HCT116 (cell line): Measurements from ENCODE around the gene DNAJC18. TPM values are rescaled to one million over a fixed set of nuclear protein-coding genes. Genes with fewer than 3 reads are reported as not detected.

ENCODE experiments used
- ATAC-seq: fragments of 200-7000 bp; cut with Tn5 transposase; 2 replicates; pipeline ENCODE4 v1.9.1; 2020; ENCODE audit warnings: mild to moderate bottlenecking, moderate library complexity
- BruUV-seq: library from RNA; stranded (reverse); fragments of 400-500 nt; replicated peaks from 2 replicates; lab custom pipeline; 2021; lab: Mats Ljungman, UMichigan
- CTCF ChIA-PET: fragments of 300-600 bp; sonication (Branson Sonifier 250); formaldehyde crosslinking; loops from one replicate; lab custom pipeline; 2021; ENCODE audit warnings: antibody characterized with exemption; lab: Charles Lee
- POLR2A ChIA-PET: fragments of 300-600, 350-600 bp; sonication (Branson Sonifier 250); formaldehyde crosslinking; loops from one replicate; lab custom pipeline; 2021; ENCODE audit warnings: antibody characterized with exemption; lab: Charles Lee
- RAD21 ChIA-PET, 2 experiments: fragments of 300-600 bp; sonication (Branson Sonifier 250); formaldehyde crosslinking; loops; one replicate each; lab custom pipeline; 2023; ENCODE audit warnings: low total read pairs in 2 of 2; ENCODE audit not compliant: uncharacterized antibody in 2 of 2, unreplicated experiment in 2 of 2, low non-redundant PET in 1 of 2; lab: Charles Lee
- DNase-seq: peaks from one replicate; pipeline ENCODE4 v3.0.0-alpha.2; 2010; ENCODE audit warnings: low read depth, low spot score
- H2AFZ ChIP-seq: fragments of 200-600 bp; shearing (Covaris generic), sonication (generic); 2 replicates; pipeline ENCODE4 v1.6.1; 2017; ENCODE audit warnings: low read depth, mixed run types, mixed read lengths, antibody characterized with exemption, low read length; ENCODE audit not compliant: poor library complexity, severe bottlenecking
- H3K27ac ChIP-seq: 2 replicates; pipeline ENCODE4 v1.5.1; 2012; ENCODE audit warnings: low read depth, low read length
- H3K27me3 ChIP-seq: fragments of 200-600 bp; sonication (generic); 2 replicates; pipeline ENCODE4 v1.6.1; 2016; ENCODE audit warnings: mixed run types, low read length, mixed read lengths; ENCODE audit not compliant: insufficient read depth
- H3K36me3 ChIP-seq, 2 experiments: fragments of 200-500 bp in 1 of 2; fragments of 200-600 bp in 1 of 2; sonication (Bioruptor generic) in 1 of 2; sonication (generic) in 1 of 2; 2 replicates each; pipeline versions ENCODE4 v1.5.1 to v1.6.1; 2014 to 2016; ENCODE audit warnings: low read length in 2 of 2, inconsistent platforms in 1 of 2, mixed read lengths in 1 of 2, mixed run types in 1 of 2; ENCODE audit not compliant: insufficient read depth in 2 of 2, control insufficient read depth in 1 of 2
- H3K4me1 ChIP-seq, 2 experiments: fragments of 200-600 bp in 1 of 2; sonication (generic) in 1 of 2; 2 replicates each; pipeline versions ENCODE4 v1.5.1 to v1.6.1; 2012 to 2017; ENCODE audit warnings: low read length in 2 of 2, inconsistent platforms in 1 of 2, mild to moderate bottlenecking in 1 of 2, mixed read lengths in 1 of 2, mixed run types in 1 of 2, moderate library complexity in 1 of 2; ENCODE audit not compliant: insufficient read depth in 2 of 2, control insufficient read depth in 1 of 2
- H3K4me2 ChIP-seq: fragments of 200-600 bp; sonication (generic); 2 replicates; pipeline ENCODE4 v1.6.1; 2017; ENCODE audit warnings: mixed run types, low read length, mixed read lengths
- H3K4me3 ChIP-seq, 2 experiments: fragments of 200-600 bp in 1 of 2; sonication (generic) in 1 of 2; replicated peaks in 1 of 2; 2 replicates each; pipeline ENCODE4 v1.5.1; 2011 to 2016; ENCODE audit warnings: low read length in 2 of 2, control low read depth in 1 of 2, low read depth in 1 of 2, mild to moderate bottlenecking in 1 of 2, mixed read lengths in 1 of 2, mixed run types in 1 of 2
- H3K79me2 ChIP-seq: fragments of 200-600 bp; sonication (generic); 2 replicates; pipeline ENCODE4 v1.6.1; 2017; ENCODE audit warnings: mild to moderate bottlenecking, mixed run types, low read length, moderate library complexity, mixed read lengths; ENCODE audit not compliant: insufficient read depth
- H3K9ac ChIP-seq: fragments of 200-600 bp; sonication (generic); 2 replicates; pipeline ENCODE4 v1.6.1; 2016; ENCODE audit warnings: low read length, mixed read lengths
- H3K9me2 ChIP-seq: fragments of 200-600 bp; sonication (generic), shearing (Covaris generic); 2 replicates; pipeline ENCODE4 v1.6.1; 2017; ENCODE audit warnings: mixed run types, mild to moderate bottlenecking, moderate library complexity; ENCODE audit not compliant: insufficient read depth
- H3K9me3 ChIP-seq, 2 experiments: fragments of 200-500 bp in 1 of 2; fragments of 200-600 bp in 1 of 2; sonication (Bioruptor generic) in 1 of 2; sonication (generic) in 1 of 2; 2 replicates each; pipeline ENCODE4 v1.6.1; 2014 to 2017; ENCODE audit warnings: low read length in 2 of 2, mixed read lengths in 2 of 2, inconsistent platforms in 1 of 2, low read depth in 1 of 2, mild to moderate bottlenecking in 1 of 2, mixed run types in 1 of 2, moderate library complexity in 1 of 2; ENCODE audit not compliant: control insufficient read depth in 1 of 2, insufficient read depth in 1 of 2
- H4K20me1 ChIP-seq: fragments of 200-600 bp; sonication (generic), shearing (Covaris generic); 2 replicates; pipeline ENCODE4 v1.6.1; 2017; ENCODE audit warnings: mixed run types, mild to moderate bottlenecking, moderate library complexity; ENCODE audit not compliant: insufficient read depth
- CBX3 ChIP-seq: IDR thresholded peaks from 2 replicates; pipeline ENCODE4 v1.6.1; 2012; ENCODE audit warnings: low read depth
- CEBPB ChIP-seq: IDR thresholded peaks from 2 replicates; pipeline ENCODE4 v1.6.1; 2012; ENCODE audit warnings: low read depth
- EGR1 ChIP-seq: IDR thresholded peaks from 2 replicates; pipeline ENCODE4 v1.6.1; 2012; ENCODE audit warnings: low read depth
- RAD21 ChIP-seq: IDR thresholded peaks from 2 replicates; pipeline ENCODE4 v1.6.1; 2012; ENCODE audit warnings: low read depth, mild to moderate bottlenecking
- ZFX ChIP-seq: fragments of 450-650 bp; IDR thresholded peaks from 2 replicates; pipeline ENCODE4 v1.6.1; 2017
- intact Hi-C: fragments of 100-400 bp; cut with micrococcal nuclease; formaldehyde crosslinking; loops from 2 replicates; pipeline ENCODE4 v1.10.0; 2022
- total RNA-seq: library from RNA; stranded (reverse); gene quantifications from one replicate; pipeline ENCODE4 v1.2.1, GENCODE V29; 2021; ENCODE audit not compliant: unreplicated experiment
- TF ChIP-seq, protein P1 (sequence below), 3 experiments: fragments of 200-600 bp in 1 of 3; sonication (generic) in 1 of 3; IDR thresholded peaks in 2 of 3; conservative IDR thresholded peaks in 1 of 3; 2 replicates each; pipeline ENCODE4 v1.5.1; 2012 to 2017; ENCODE audit warnings: low read depth in 2 of 3, low read length in 2 of 3, antibody characterized with exemption in 1 of 3, borderline replicate concordance in 1 of 3, control low read depth in 1 of 3, mild to moderate bottlenecking in 1 of 3, mixed read lengths in 1 of 3, mixed run types in 1 of 3, moderate library complexity in 1 of 3; ENCODE audit not compliant: insufficient read depth in 1 of 3

Gene DNAJC18
- total RNA-seq, 1 experiment from 2014 or later, result 5.7 TPM

- DNase-seq, result no peak
- H3K9me2 ChIP-seq, result no peaks in the 10 kb centered on the region
- intact Hi-C loops, result no loop called here
- no peak overlapping the region for H3K4me2 ChIP-seq
- ATAC-seq, result no peak
- no peak overlapping the region for H3K27ac ChIP-seq
- no peak overlapping the region for H2AFZ ChIP-seq
- H3K79me2 ChIP-seq, result 0 out of 2 replicates have a peak, but pooled peaks cover under 1% of the 10 kb centered on the region
- H3K27me3 ChIP-seq, result no peaks in the 10 kb centered on the region
- H3K9me3 ChIP-seq, result no peaks in the 10 kb centered on the region
- no peaks in the 10 kb centered on the region for H4K20me1 ChIP-seq
- H3K36me3 ChIP-seq, result peaks cover 22 to 28% of the 10 kb centered on the region in 2 experiments; a peak in 3 of 4 replicates
- H3K9ac ChIP-seq, result no peak overlapping the region
- H3K4me1 ChIP-seq, result peaks cover 20 to 22% of the 10 kb centered on the region in 2 experiments
- no peak for TF ChIP-seq CBX3
- ChIA-PET POLR2A (no interaction called here), RAD21 (no interaction called here), CTCF (interaction anchor here (1.4 kb wide), 2 partner anchors 27 to 97 kb away, joined by 4 to 6 read pairs; partner anchors contain the start of gene PAIP2)
- BruUV-seq, result TSS peak; percentile 40
- H3K4me3 ChIP-seq, result no peak overlapping the region
Measured at GRCh38 chr5:139369181-139369580, 70.1 kb downstream of the DNAJC18 start.

- no peak overlapping the region for H3K4me3 ChIP-seq
- peaks cover 24 to 34% of the 10 kb centered on the region in 2 experiments; a peak in 3 of 4 replicates for H3K36me3 ChIP-seq
- CTCF ChIA-PET, result interaction anchor here (1.4 kb wide), 2 partner anchors 27 to 96 kb away, joined by 4 to 6 read pairs; partner anchors contain the start of gene PAIP2
- no peaks in the 10 kb centered on the region for H3K9me2 ChIP-seq
- H3K27ac ChIP-seq, result no peak overlapping the region
- intact Hi-C loops, result no loop called here
- no peaks in the 10 kb centered on the region for H3K9me3 ChIP-seq
- no peaks in the 10 kb centered on the region for H3K27me3 ChIP-seq
- no peak overlapping the region for H3K4me2 ChIP-seq
- H3K9ac ChIP-seq, result no peak overlapping the region
- POLR2A ChIA-PET, result no interaction called here
- peaks cover 6% of the 10 kb centered on the region; the same call in 1 of the 2 replicates for H3K79me2 ChIP-seq
- no TSS peak for BruUV-seq
- RAD21 ChIA-PET, result no interaction called here
- TF ChIP-seq RAD21 (peak; percentile 47), CEBPB (no peak), EGR1 (no peak), ZFX (no peak)
- TF ChIP-seq, protein P1, sequence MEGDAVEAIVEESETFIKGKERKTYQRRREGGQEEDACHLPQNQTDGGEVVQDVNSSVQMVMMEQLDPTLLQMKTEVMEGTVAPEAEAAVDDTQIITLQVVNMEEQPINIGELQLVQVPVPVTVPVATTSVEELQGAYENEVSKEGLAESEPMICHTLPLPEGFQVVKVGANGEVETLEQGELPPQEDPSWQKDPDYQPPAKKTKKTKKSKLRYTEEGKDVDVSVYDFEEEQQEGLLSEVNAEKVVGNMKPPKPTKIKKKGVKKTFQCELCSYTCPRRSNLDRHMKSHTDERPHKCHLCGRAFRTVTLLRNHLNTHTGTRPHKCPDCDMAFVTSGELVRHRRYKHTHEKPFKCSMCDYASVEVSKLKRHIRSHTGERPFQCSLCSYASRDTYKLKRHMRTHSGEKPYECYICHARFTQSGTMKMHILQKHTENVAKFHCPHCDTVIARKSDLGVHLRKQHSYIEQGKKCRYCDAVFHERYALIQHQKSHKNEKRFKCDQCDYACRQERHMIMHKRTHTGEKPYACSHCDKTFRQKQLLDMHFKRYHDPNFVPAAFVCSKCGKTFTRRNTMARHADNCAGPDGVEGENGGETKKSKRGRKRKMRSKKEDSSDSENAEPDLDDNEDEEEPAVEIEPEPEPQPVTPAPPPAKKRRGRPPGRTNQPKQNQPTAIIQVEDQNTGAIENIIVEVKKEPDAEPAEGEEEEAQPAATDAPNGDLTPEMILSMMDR (IDR thresholded peaks at IDR 0.05 in 2 of 3, conservative IDR thresholded peaks at IDR 0.05 in 1 of 3; ENCODE audit: borderline replicate concordance in 1 of 3, insufficient read depth in 1 of 3, low read depth in 2 of 3, low read length in 2 of 3), result peak; percentile 13 to 36 (median 16); a peak in 2 of 6 replicates
- DNase-seq (no peak), ATAC-seq (no peak)
- peaks cover 16% of the 10 kb centered on the region in 2 experiments for H3K4me1 ChIP-seq
- no peak overlapping the region for H2AFZ ChIP-seq
- H4K20me1 ChIP-seq, result no peaks in the 10 kb centered on the region
Measured at GRCh38 chr5:139368613-139369012, 70.7 kb downstream of the DNAJC18 start.
